Vagina (tissue), 2 donors: ENCODE data around the gene P2RX7. TPM values are rescaled to one million over a fixed set of nuclear protein-coding genes. Genes with fewer than 3 reads are reported as not detected.

Source experiments
- DNase-seq, 2 donors: peaks; one replicate each; pipeline ENCODE4 v3.0.0-alpha.2; 2017; ENCODE audit errors: extremely low spot score in 2 of 2
- H3K27ac ChIP-seq: fragments of 200-600 bp; sonication (generic); one replicate; pipeline ENCODE4 v1.5.1; 2019
- H3K27me3 ChIP-seq: fragments of 200-600 bp; sonication (generic); one replicate; pipeline ENCODE4 v1.5.1; 2019
- H3K36me3 ChIP-seq, 2 donors: fragments of 200-600 bp; sonication (generic); one replicate each; pipeline ENCODE4 v1.5.1; 2017 to 2019
- H3K4me1 ChIP-seq: fragments of 200-600 bp; sonication (generic); one replicate; pipeline ENCODE4 v1.5.1; 2019
- H3K4me3 ChIP-seq, 2 donors: fragments of 200-600 bp; sonication (generic); 1 replicate in 1 of 2; 2 replicates in 1 of 2; pipeline ENCODE4 v1.5.1; 2016 to 2019
- H3K9me3 ChIP-seq: fragments of 200-600 bp; sonication (generic); one replicate; pipeline ENCODE4 v1.5.1; 2019
- CTCF ChIP-seq, 3 experiments: fragments of 450-650 bp in 2 of 3; fragments of 200-600 bp in 1 of 3; sonication (generic) in 1 of 3; IDR thresholded peaks; one replicate each; pipeline ENCODE4 v1.5.1; 2017 to 2019; ENCODE audit warnings: antibody characterized with exemption in 3 of 3, mild to moderate bottlenecking in 2 of 3, moderate library complexity in 2 of 3
- POLR2A ChIP-seq, 2 donors: fragments of 450-650 bp; IDR thresholded peaks; one replicate each; pipeline ENCODE4 v1.6.1; 2017; ENCODE audit warnings: antibody characterized with exemption in 2 of 2, mild to moderate bottlenecking in 2 of 2, moderate library complexity in 2 of 2
- POLR2AphosphoS5 ChIP-seq, 2 donors: sonication (generic); formaldehyde crosslinking; IDR thresholded peaks; one replicate each; pipeline ENCODE4 v1.9.0; 2017; ENCODE audit warnings: antibody characterized with exemption in 2 of 2, mild to moderate bottlenecking in 2 of 2, low read depth in 1 of 2; ENCODE audit not compliant: insufficient read depth in 1 of 2
- intact Hi-C: fragments of 100-400 bp; cut with DNase I; formaldehyde crosslinking; loops from one replicate; pipeline ENCODE4 v1.15.1; 2023
- total RNA-seq: library from RNA; depleted of rRNA; stranded (reverse); fragments of >200 nt; gene quantifications from one replicate; pipeline ENCODE4 v1.2.3, GENCODE V29; 2016

P2RX7 gene
- total RNA-seq, 1 donor from 2014 or later = 8.6 TPM

- Histone ChIP-seq H3K27me3 (no peaks in the 10 kb centered on the region), H3K4me3 (no peak overlapping the region), H3K27ac (no peak overlapping the region), H3K4me1 (no peaks in the 10 kb centered on the region), H3K9me3 (no peaks in the 10 kb centered on the region), H3K36me3 (no peaks in the 10 kb centered on the region)
- intact Hi-C loops = no loop called here
- no peak for DNase-seq
- TF ChIP-seq CTCF (IDR thresholded peaks at IDR 0.05) = no peak
Measured at GRCh38 chr12:121086781-121087295, 45.8 kb upstream of the P2RX7 start.

- Histone ChIP-seq H3K4me3 (no peak overlapping the region), H3K36me3 (no peaks in the 10 kb centered on the region), H3K27ac (no peak overlapping the region), H3K27me3 (no peaks in the 10 kb centered on the region), H3K9me3 (no peaks in the 10 kb centered on the region), H3K4me1 (no peaks in the 10 kb centered on the region)
- intact Hi-C loops = no loop called here
- DNase-seq = no peak
- TF ChIP-seq CTCF (IDR thresholded peaks at IDR 0.05) = no peak
- TF ChIP-seq POLR2A (IDR thresholded peaks at IDR 0.05) = no peak
- TF ChIP-seq POLR2AphosphoS5 (IDR thresholded peaks at IDR 0.05; ENCODE audit: insufficient read depth in 1 of 2, low read depth in 1 of 2) = no peak
Measured at GRCh38 chr12:121087467-121088194, 45.0 kb upstream of the P2RX7 start.

- no peaks in the 10 kb centered on the region for H3K4me1 ChIP-seq
- no peak overlapping the region for H3K4me3 ChIP-seq
- TF ChIP-seq CTCF (IDR thresholded peaks at IDR 0.05) = no peak
- no peak for TF ChIP-seq POLR2A (IDR thresholded peaks at IDR 0.05)
- TF ChIP-seq POLR2AphosphoS5 (IDR thresholded peaks at IDR 0.05; ENCODE audit: insufficient read depth in 1 of 2, low read depth in 1 of 2) = no peak
- no peak overlapping the region for H3K27ac ChIP-seq
- H3K36me3 ChIP-seq = no peaks in the 10 kb centered on the region
- no peaks in the 10 kb centered on the region for H3K9me3 ChIP-seq
- no peaks in the 10 kb centered on the region for H3K27me3 ChIP-seq
- intact Hi-C loops = no loop called here
- no peak for DNase-seq
Measured at GRCh38 chr12:121088195-121088585, 44.5 kb upstream of the P2RX7 start.

- no peak overlapping the region for H3K27ac ChIP-seq
- no peak for TF ChIP-seq POLR2AphosphoS5 (IDR thresholded peaks at IDR 0.05; ENCODE audit: insufficient read depth in 1 of 2, low read depth in 1 of 2)
- TF ChIP-seq POLR2A (IDR thresholded peaks at IDR 0.05) = no peak
- TF ChIP-seq CTCF (IDR thresholded peaks at IDR 0.05) = no peak
- H3K27me3 ChIP-seq = no peaks in the 10 kb centered on the region
- no peak for DNase-seq
- intact Hi-C loops = no loop called here
- no peak overlapping the region for H3K4me3 ChIP-seq
- H3K4me1 ChIP-seq = no peaks in the 10 kb centered on the region
- H3K9me3 ChIP-seq = no peaks in the 10 kb centered on the region
- H3K36me3 ChIP-seq = no peaks in the 10 kb centered on the region
Measured at GRCh38 chr12:121089031-121089812, 43.5 kb upstream of the P2RX7 start.
